Right lobe of liver (tissue), 6 donors: ENCODE measurements around the gene GIMAP7. TPM values are rescaled to one million over a fixed set of nuclear protein-coding genes. Genes with fewer than 3 reads are reported as not detected.

Experiments used
- ATAC-seq, 4 donors: fragments of 200-7000 bp; cut with Tn5 transposase; one replicate each; pipeline ENCODE4 v1.9.1; 2020; ENCODE audit warnings: mild to moderate bottlenecking in 4 of 4, moderate library complexity in 4 of 4
- DNase-seq, 3 donors: peaks; one replicate each; pipeline ENCODE4 v3.0.0-alpha.2; 2020
- H3K27ac ChIP-seq, 3 donors: fragments of 200-600 bp; one replicate each; pipeline ENCODE4 v1.8.0; 2022
- H3K27me3 ChIP-seq, 2 donors: fragments of 200-600 bp; one replicate each; pipeline ENCODE4 v1.8.0; 2022
- H3K36me3 ChIP-seq, 4 donors: fragments of 200-600 bp; sonication (generic) in 1 of 4; one replicate each; pipeline versions ENCODE4 v1.5.1 to v1.8.0; 2017 to 2022; ENCODE audit warnings: control low read depth in 1 of 4
- H3K4me1 ChIP-seq, 4 donors: fragments of 200-600 bp; sonication (generic) in 1 of 4; one replicate each; pipeline versions ENCODE4 v1.5.1 to v1.8.0; 2017 to 2022; ENCODE audit warnings: control low read depth in 1 of 4
- H3K4me3 ChIP-seq, 3 donors: fragments of 200-600 bp; one replicate each; pipeline ENCODE4 v1.8.0; 2022
- H3K9me3 ChIP-seq, 4 donors: fragments of 200-600 bp; sonication (generic) in 1 of 4; one replicate each; pipeline versions ENCODE4 v1.5.1 to v1.8.0; 2017 to 2022; ENCODE audit warnings: control low read depth in 1 of 4
- POLR2A ChIP-seq: fragments of 450-650 bp; IDR thresholded peaks from one replicate; pipeline ENCODE4 v1.6.1; 2017; ENCODE audit warnings: antibody characterized with exemption, mild to moderate bottlenecking
- WGBS: methylation state at CpG from one replicate; pipeline ENCODE4 v1.1.6; 2018; ENCODE audit warnings: low coverage, low lambda C conversion rate; ENCODE audit not compliant: insufficient coverage; ENCODE audit errors: missing lambda C conversion rate; 5-methylcytosine and 5-hydroxymethylcytosine counted together
- intact Hi-C, 2 donors: fragments of 100-400 bp; cut with DNase I; formaldehyde crosslinking; loops; one replicate each; pipeline versions ENCODE4 v1.11.2 to v1.14.1; 2022
- total RNA-seq, 6 experiments: library from RNA; depleted of rRNA in 2 of 6; stranded (reverse); fragments of >200 nt in 2 of 6; fragmentation: NEBNext Ultra II Directional in 3 of 6; extraction: Animal tissue kit (Norgen Biotek cat#: 25700) in 3 of 6; gene quantifications; one replicate each; pipeline versions ENCODE4 v1.1.0 to v1.2.4, GENCODE V29; 2016 to 2023
- TF ChIP-seq, protein P1 (sequence below), 4 donors: fragments of 200-600 bp in 3 of 4; fragments of 450-650 bp in 1 of 4; IDR thresholded peaks; one replicate each; pipeline versions ENCODE4 v1.5.1 to v1.8.0; 2016 to 2022; ENCODE audit warnings: antibody characterized with exemption in 4 of 4, mild to moderate bottlenecking in 2 of 4
- donor health status: DM: no; HTN: yes; CAD: no.
- donor health status: DM: no; HTN: no; CAD: no.
- donor health status: DM: no; HTN: no; CAD: no.
- donor health status: DM: no; HTN: yes; CAD: no.
- donor health status: DM: no; HTN: yes; CAD: no.

GIMAP7 gene
- total RNA-seq, 6 experiments from 2014 or later = 2.6 to 9.1 (median 6.0) TPM

DNA sequence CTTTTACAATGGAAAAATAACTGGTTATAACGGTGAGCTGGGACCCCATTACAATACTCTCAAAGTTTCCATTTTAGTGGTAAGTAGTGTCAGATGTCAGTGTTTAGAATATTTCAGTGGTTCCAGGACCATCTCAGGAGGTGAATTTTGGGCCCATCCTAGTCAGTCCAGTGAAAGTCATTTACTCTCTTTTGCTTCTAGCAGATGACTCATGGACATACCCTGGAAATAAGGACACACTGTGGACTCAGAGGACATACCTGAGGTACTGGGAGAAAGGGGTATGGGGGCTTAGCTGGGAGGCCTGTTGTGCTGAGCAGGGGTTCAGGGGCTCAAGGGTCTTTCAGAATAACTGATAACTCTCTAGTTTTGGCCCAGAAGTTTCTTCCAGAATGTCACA lies 51.9 kb downstream of the GIMAP7 start:
- TF ChIP-seq, protein P1, sequence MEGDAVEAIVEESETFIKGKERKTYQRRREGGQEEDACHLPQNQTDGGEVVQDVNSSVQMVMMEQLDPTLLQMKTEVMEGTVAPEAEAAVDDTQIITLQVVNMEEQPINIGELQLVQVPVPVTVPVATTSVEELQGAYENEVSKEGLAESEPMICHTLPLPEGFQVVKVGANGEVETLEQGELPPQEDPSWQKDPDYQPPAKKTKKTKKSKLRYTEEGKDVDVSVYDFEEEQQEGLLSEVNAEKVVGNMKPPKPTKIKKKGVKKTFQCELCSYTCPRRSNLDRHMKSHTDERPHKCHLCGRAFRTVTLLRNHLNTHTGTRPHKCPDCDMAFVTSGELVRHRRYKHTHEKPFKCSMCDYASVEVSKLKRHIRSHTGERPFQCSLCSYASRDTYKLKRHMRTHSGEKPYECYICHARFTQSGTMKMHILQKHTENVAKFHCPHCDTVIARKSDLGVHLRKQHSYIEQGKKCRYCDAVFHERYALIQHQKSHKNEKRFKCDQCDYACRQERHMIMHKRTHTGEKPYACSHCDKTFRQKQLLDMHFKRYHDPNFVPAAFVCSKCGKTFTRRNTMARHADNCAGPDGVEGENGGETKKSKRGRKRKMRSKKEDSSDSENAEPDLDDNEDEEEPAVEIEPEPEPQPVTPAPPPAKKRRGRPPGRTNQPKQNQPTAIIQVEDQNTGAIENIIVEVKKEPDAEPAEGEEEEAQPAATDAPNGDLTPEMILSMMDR (IDR thresholded peaks at IDR 0.05) = no peak
- TF ChIP-seq POLR2A = no peak
- Histone ChIP-seq H3K4me3 (no peak overlapping the region), H3K4me1 (no peaks in the 10 kb centered on the region), H3K36me3 (no peaks in the 10 kb centered on the region), H3K27ac (peak overlapping the region in 1 of 3 donors; percentile 74), H3K9me3 (no peaks in the 10 kb centered on the region), H3K27me3 (no peaks in the 10 kb centered on the region)
- ATAC-seq (no peak), DNase-seq (no peak)
- intact Hi-C loops = no loop called here
- 82% methylated on average over 1 of the region's 1 CpG for WGBS

- Histone ChIP-seq H3K27ac (peak within 1 kb of the TSS; percentile 17 to 74 (median 57)), H3K36me3 (no peaks in the 10 kb centered on the region), H3K9me3 (no peaks in the 10 kb centered on the region), H3K4me3 (peak within 1 kb of the TSS; percentile 21 to 52 (median 30)), H3K4me1 (no peaks in the 10 kb centered on the region), H3K27me3 (no peaks in the 10 kb centered on the region)
- ATAC-seq (peak; percentile 63 to 76 (median 69)), DNase-seq (no peak)
- TF ChIP-seq, protein P1 (IDR thresholded peaks at IDR 0.05) = no peak
- no peak for TF ChIP-seq POLR2A
- intact Hi-C loops = no loop called here
- WGBS = 47% methylated on average over 6 of the region's 9 CpGs
Measured at GRCh38 chr7:150567169-150567568, 52.5 kb downstream of the GIMAP7 start, which contains the start of gene GIMAP4. Gene GIMAP4 (plus strand): TSS chr7:150567390. CDS start chr7:150569902, 2,512 bp downstream.

GRCh38 chr7:150567871-150568301 lies 53.2 kb downstream of the GIMAP7 start:
- H3K27me3 ChIP-seq = no peaks in the 10 kb centered on the region
- H3K36me3 ChIP-seq = peaks cover 0 to 6% (median 0%) of the 10 kb centered on the region in 4 donors
- ATAC-seq (peak in 3 of 4 donors; percentile 10 to 25 (median 25)), DNase-seq (no peak)
- no peak for TF ChIP-seq POLR2A
- TF ChIP-seq, protein P1 (IDR thresholded peaks at IDR 0.05) = no peak
- no peaks in the 10 kb centered on the region for H3K9me3 ChIP-seq
- H3K27ac ChIP-seq = peak overlapping the region; percentile 17 to 74 (median 57)
- H3K4me1 ChIP-seq = no peaks in the 10 kb centered on the region
- peak overlapping the region; percentile 21 to 52 (median 30) for H3K4me3 ChIP-seq
- intact Hi-C loops = no loop called here
- 33% methylated on average over 1 of the region's 3 CpGs for WGBS

DNA sequence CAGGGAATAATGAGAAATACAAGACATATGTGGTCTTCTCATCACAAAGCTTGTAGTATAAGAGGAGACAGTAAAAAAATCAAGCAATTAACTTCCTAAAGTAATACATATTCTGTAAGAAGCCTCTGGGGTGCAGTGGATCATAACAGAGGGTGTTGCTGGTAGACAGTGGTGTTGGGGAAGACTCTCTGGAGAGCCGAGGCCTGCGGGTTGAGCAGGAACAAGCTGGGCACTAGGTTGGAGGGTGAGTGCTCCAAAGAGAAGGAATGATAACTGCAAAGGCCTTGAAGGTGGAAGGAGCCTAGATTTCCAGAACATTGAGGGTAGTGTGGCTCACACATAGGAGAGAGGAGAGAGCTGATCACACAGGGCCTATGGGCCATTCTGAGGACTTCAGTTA lies 54.0 kb downstream of the GIMAP7 start:
- H3K9me3 ChIP-seq = no peaks in the 10 kb centered on the region
- peak; percentile 11 to 57 (median 46) for ATAC-seq
- H3K4me1 ChIP-seq = no peaks in the 10 kb centered on the region
- 36% methylated on average over 2 of the region's 2 CpGs for WGBS
- TF ChIP-seq, protein P1 (IDR thresholded peaks at IDR 0.05) = no peak
- no peak for TF ChIP-seq POLR2A
- intact Hi-C loops = no loop called here
- DNase-seq = no peak
- H3K27me3 ChIP-seq = no peaks in the 10 kb centered on the region
- peak overlapping the region; percentile 17 to 74 (median 57) for H3K27ac ChIP-seq
- H3K4me3 ChIP-seq = peak overlapping the region; percentile 16 to 52 (median 21)
- peaks cover 0 to 6% (median 0%) of the 10 kb centered on the region in 4 donors for H3K36me3 ChIP-seq
